ENCODE measurements around the gene SH3BP4. TPM values are rescaled to one million over a fixed set of nuclear protein-coding genes. Genes with fewer than 3 reads are reported as not detected.

The SH3BP4 gene
- total and polyA plus RNA-seq, 10 of the 15 experiments (the other 5 are each of a cell fraction or from before 2014, with no cell fraction given) = 0.03 to 0.36 TPM; not detected in 8

GRCh38 chr2:235030936-235031335 is 79.1 kb downstream of the SH3BP4 start:
- FAIRE-seq = no peak
- Histone ChIP-seq H3K36me3 (ENCODE audit: control insufficient read depth in 2 of 2, insufficient read depth in 2 of 2, low read length in 1 of 2) (no peaks in the 10 kb centered on the region), H3K4me2 (ENCODE audit: control insufficient read depth, insufficient read depth) (no peak overlapping the region), H3K4me1 (ENCODE audit: control insufficient read depth, insufficient read depth, low read length) (no peaks in the 10 kb centered on the region), H3K27me3 (replicated peaks in 1 of 2; ENCODE audit: control insufficient read depth in 2 of 2, insufficient read depth in 2 of 2, low read length in 1 of 2) (no peaks in the 10 kb centered on the region; a peak in 1 of 4 replicates), H3K9me3 (replicated peaks; ENCODE audit: control insufficient read depth, insufficient read depth, low read length) (no peaks in the 10 kb centered on the region), H4K20me1 (ENCODE audit: control insufficient read depth, insufficient read depth) (no peaks in the 10 kb centered on the region), H3K79me2 (ENCODE audit: control insufficient read depth, insufficient read depth, low read length) (no peaks in the 10 kb centered on the region), H3K27ac (ENCODE audit: control insufficient read depth, insufficient read depth) (no peak overlapping the region), H3K9ac (ENCODE audit: control insufficient read depth, insufficient read depth, low read length) (no peak overlapping the region), H2AFZ (ENCODE audit: control insufficient read depth, low read depth, low read length) (no peak overlapping the region), H3K4me3 (no peak overlapping the region)
- no TSS peak for BruUV-seq (replicated peaks)
- intact Hi-C loops (cut with micrococcal nuclease; ENCODE audit: unreplicated experiment) = no loop called here
- no peak for DNase-seq (ENCODE audit: low read depth, low spot score)
- RAD21 ChIA-PET (ENCODE audit: unreplicated experiment) = no interaction called here
- POLR2A ChIA-PET = no interaction called here
- SMC1A ChIA-PET (ENCODE audit: uncharacterized antibody, unreplicated experiment) = no interaction called here
- no peak for TF ChIP-seq PAX5 (IDR thresholded peaks at IDR 0.05; ENCODE audit: borderline replicate concordance, low read depth, low read length)
- ATAC-seq = no peak
- CTCF ChIA-PET = no interaction called here
- in situ Hi-C loops (cut with MboI) = no loop called here
- 3% methylated on average over 4 of the region's 4 CpGs for WGBS (ENCODE audit: insufficient coverage, insufficient replicate concordance, low lambda C conversion rate, missing lambda C conversion rate)

DNA sequence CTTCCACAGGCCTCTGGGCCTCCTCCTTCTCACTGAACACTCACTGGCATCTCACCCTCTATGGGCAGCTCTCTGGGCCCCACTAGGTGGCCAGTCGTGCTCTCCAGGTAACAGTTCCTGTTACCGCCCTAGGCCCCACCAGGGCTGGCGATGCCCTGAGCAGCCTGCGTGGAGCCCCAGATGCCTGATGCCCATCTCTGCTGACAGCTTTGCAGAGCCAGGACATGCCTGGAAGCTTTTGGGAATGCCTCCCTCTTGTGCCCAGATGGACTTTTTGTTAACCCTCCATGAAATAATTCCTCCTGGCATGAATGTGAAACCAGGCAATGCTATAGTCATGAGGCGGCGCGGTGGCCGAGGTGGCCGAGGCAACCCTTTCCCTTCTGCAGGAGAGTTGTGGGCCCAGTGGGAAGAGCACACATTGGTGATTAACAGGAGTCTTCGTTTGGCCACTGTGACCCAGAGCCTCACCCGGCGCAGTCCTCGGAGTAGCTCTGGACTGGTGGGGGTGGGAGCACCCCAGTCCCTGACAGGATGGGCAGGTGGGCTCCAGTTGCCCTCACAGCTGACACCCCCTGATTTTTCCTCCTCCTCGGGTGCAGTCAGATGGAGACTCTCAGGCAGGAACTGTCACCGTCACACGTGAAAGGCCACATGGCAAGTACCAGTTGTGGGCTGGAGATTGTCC is 80.0 kb downstream of the SH3BP4 start:
- RAD21 ChIA-PET (ENCODE audit: unreplicated experiment) = no interaction called here
- no peak for DNase-seq (ENCODE audit: low read depth, low spot score)
- H3K79me2 ChIP-seq (ENCODE audit: control insufficient read depth, insufficient read depth, low read length) = no peaks in the 10 kb centered on the region
- SMC1A ChIA-PET (ENCODE audit: uncharacterized antibody, unreplicated experiment) = no interaction called here
- no peak for FAIRE-seq
- no TSS peak for BruUV-seq (replicated peaks)
- no peak overlapping the region for H3K4me2 ChIP-seq (ENCODE audit: control insufficient read depth, insufficient read depth)
- H3K9ac ChIP-seq (ENCODE audit: control insufficient read depth, insufficient read depth, low read length) = no peak overlapping the region
- in situ Hi-C loops (cut with MboI) = no loop called here
- H3K36me3 ChIP-seq (ENCODE audit: control insufficient read depth in 2 of 2, insufficient read depth in 2 of 2, low read length in 1 of 2) = no peaks in the 10 kb centered on the region
- no peaks in the 10 kb centered on the region; a peak in 1 of 4 replicates for H3K27me3 ChIP-seq (replicated peaks in 1 of 2; ENCODE audit: control insufficient read depth in 2 of 2, insufficient read depth in 2 of 2, low read length in 1 of 2)
- ATAC-seq = no peak
- WGBS (ENCODE audit: insufficient coverage, insufficient replicate concordance, low lambda C conversion rate, missing lambda C conversion rate) = 59% methylated on average over 14 of the region's 16 CpGs
- CTCF ChIA-PET = interaction anchor here (0.6 kb wide), 1 partner anchor 11 kb away, joined by 3 read pairs; no protein-coding TSS in a partner anchor
- H3K27ac ChIP-seq (ENCODE audit: control insufficient read depth, insufficient read depth) = no peak overlapping the region
- POLR2A ChIA-PET = no interaction called here
- H3K9me3 ChIP-seq (replicated peaks; ENCODE audit: control insufficient read depth, insufficient read depth, low read length) = no peaks in the 10 kb centered on the region
- H3K4me1 ChIP-seq (ENCODE audit: control insufficient read depth, insufficient read depth, low read length) = no peaks in the 10 kb centered on the region
- no peak overlapping the region for H3K4me3 ChIP-seq
- intact Hi-C loops (cut with micrococcal nuclease; ENCODE audit: unreplicated experiment) = no loop called here
- H4K20me1 ChIP-seq (ENCODE audit: control insufficient read depth, insufficient read depth) = no peaks in the 10 kb centered on the region
- no peak overlapping the region for H2AFZ ChIP-seq (ENCODE audit: control insufficient read depth, low read depth, low read length)
- no peak for TF ChIP-seq ZNF687 (IDR thresholded peaks at IDR 0.05)
- TF ChIP-seq ZNF217 (IDR thresholded peaks at IDR 0.05) = no peak
- TF ChIP-seq ZNF274 (IDR thresholded peaks at IDR 0.05; ENCODE audit: insufficient read depth, insufficient read length) = no peak
- no peak for TF ChIP-seq HDAC2 (IDR thresholded peaks at IDR 0.05)
- no peak for TF ChIP-seq EED (IDR thresholded peaks at IDR 0.05; ENCODE audit: low read depth)
- no peak for TF ChIP-seq CEBPB (IDR thresholded peaks at IDR 0.05; ENCODE audit: borderline replicate concordance in 1 of 2, low read depth in 2 of 2, low read length in 2 of 2)
- TF ChIP-seq RFX5 (IDR thresholded peaks at IDR 0.05; ENCODE audit: low read depth, low read length) = no peak
- no peak for TF ChIP-seq MEF2B (IDR thresholded peaks at IDR 0.05; ENCODE audit: partially characterized antibody, poor library complexity, severe bottlenecking)
- TF ChIP-seq NFYA (IDR thresholded peaks at IDR 0.05; ENCODE audit: borderline replicate concordance, low read depth, low read length) = no peak
- TF ChIP-seq HCFC1 (IDR thresholded peaks at IDR 0.05; ENCODE audit: low read length) = no peak
- no peak for TF ChIP-seq EZH2 (IDR thresholded peaks at IDR 0.05; ENCODE audit: borderline replicate concordance, control insufficient read depth, low read depth, low read length)
- no peak for TF ChIP-seq HDAC6 (IDR thresholded peaks at IDR 0.05; ENCODE audit: unreplicated experiment)
- TF ChIP-seq SMAD5 (IDR thresholded peaks at IDR 0.05; ENCODE audit: low read depth) = no peak
- TF ChIP-seq ZNF622 (IDR thresholded peaks at IDR 0.05) = no peak
- TF ChIP-seq NRF1 (conservative IDR thresholded peaks at IDR 0.05; ENCODE audit: low read depth, low read length) = no peak

Data from GM12878 (cell line).